ENCODE data around the gene DKKL1.
"Not testable (repeated sequence)": the region's sequence is repeated elsewhere in the genome, so short reads cannot be mapped to it uniquely, and the experiment has no call there.

DKKL1 gene

GRCh38 chr19:49368711-49369358 lies 5.2 kb downstream of the DKKL1 start:
- no peak for DNase-seq (ENCODE audit: extremely low read depth, low read depth)
- TF ChIP-seq CTCF (IDR thresholded peaks at IDR 0.05; ENCODE audit: low read depth, low read length): no peak

GRCh38 chr19:49371184-49371583 lies 7.5 kb downstream of the DKKL1 start:
- no peak for TF ChIP-seq CTCF (IDR thresholded peaks at IDR 0.05; ENCODE audit: low read depth, low read length)
- no peak for DNase-seq (ENCODE audit: extremely low read depth, low read depth)

DNA sequence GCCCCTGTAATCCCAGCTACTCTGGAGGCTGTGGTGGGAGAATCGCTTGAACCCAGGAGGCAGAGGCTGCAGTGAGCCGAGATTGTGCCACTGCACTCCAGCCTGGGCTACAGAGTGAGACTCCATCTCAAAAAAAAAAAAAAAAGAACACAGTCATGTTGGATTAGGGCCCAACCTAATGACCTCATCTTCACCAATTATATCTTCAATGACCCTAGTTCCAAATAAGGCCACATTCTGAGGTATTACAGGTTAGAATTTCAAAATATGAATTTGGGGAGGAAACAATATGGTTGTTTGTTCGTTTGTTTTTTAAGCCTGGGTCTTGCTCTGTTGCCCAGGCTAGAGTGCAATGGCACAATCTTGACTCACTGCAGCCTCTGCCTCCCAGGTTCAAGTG lies 9.5 kb downstream of the DKKL1 start:
- DNase-seq (ENCODE audit: extremely low read depth, low read depth): not testable (repeated sequence)

GRCh38 chr19:49374665-49375434 lies 11.2 kb downstream of the DKKL1 start:
- no peak for TF ChIP-seq CTCF (IDR thresholded peaks at IDR 0.05; ENCODE audit: low read depth, low read length)
- no peak for DNase-seq (ENCODE audit: extremely low read depth, low read depth)

GRCh38 chr19:49378512-49378911 lies 14.8 kb downstream of the DKKL1 start:
- no peak for TF ChIP-seq CTCF (IDR thresholded peaks at IDR 0.05; ENCODE audit: low read depth, low read length)
- DNase-seq (ENCODE audit: extremely low read depth, low read depth): no peak

DNA sequence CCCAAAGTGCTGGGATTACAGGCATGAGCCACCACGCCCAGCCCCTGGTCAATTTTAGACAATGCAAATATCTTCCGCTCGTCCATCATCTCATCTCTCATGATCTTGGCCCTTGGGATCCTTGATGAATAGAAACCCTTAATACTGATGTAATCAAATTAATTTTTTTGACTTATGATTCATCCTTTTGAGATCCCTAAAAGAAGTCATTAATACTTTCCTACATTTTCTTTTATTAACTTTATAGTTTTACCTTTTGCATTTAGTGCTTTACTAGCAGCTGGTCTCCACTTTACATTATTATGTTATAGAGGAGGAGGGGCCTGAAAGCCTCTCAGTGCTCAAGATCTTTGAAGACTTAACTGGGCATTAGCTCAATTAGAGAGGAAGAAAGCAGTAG lies 16.7 kb downstream of the DKKL1 start:
- DNase-seq (ENCODE audit: extremely low read depth, low read depth): no peak
- TF ChIP-seq CTCF (IDR thresholded peaks at IDR 0.05; ENCODE audit: low read depth, low read length): no peak

GRCh38 chr19:49382639-49383038 lies 19.0 kb downstream of the DKKL1 start:
- no peak for TF ChIP-seq CTCF (IDR thresholded peaks at IDR 0.05; ENCODE audit: low read depth, low read length)
- no peak for DNase-seq (ENCODE audit: extremely low read depth, low read depth)

Measured in AG09319 (cell line).